Stomach (tissue), 4 donors: ENCODE data around the gene SARDH.

Experiments
- EP300 ChIP-seq: sonication (generic); formaldehyde crosslinking; IDR thresholded peaks from one replicate; pipeline ENCODE4 v1.6.1; 2017; ENCODE audit warnings: antibody characterized with exemption
- POLR2A ChIP-seq, 4 donors: fragments of 450-650 bp; IDR thresholded peaks; one replicate each; pipeline ENCODE4 v1.6.1; 2016; ENCODE audit warnings: antibody characterized with exemption in 4 of 4, control low read depth in 2 of 4, mild to moderate bottlenecking in 1 of 4, moderate library complexity in 1 of 4
- POLR2AphosphoS5 ChIP-seq, 3 donors: sonication (generic); formaldehyde crosslinking; IDR thresholded peaks; one replicate each; pipeline ENCODE4 v1.6.1; 2016; ENCODE audit warnings: antibody characterized with exemption in 3 of 3

- TF ChIP-seq POLR2A (IDR thresholded peaks at IDR 0.05): no peak
- TF ChIP-seq POLR2AphosphoS5 (IDR thresholded peaks at IDR 0.05): no peak
- no peak for TF ChIP-seq EP300
These were observed 84.5 kb downstream of the SARDH start for GRCh38 chr9:133653638-133654037.
